Right ventricle myocardium superior (tissue), 1 donor: Measurements from ENCODE around the gene MS4A2. TPM values are rescaled to one million over a fixed set of nuclear protein-coding genes. Genes with fewer than 3 reads are reported as not detected.
"Not testable (repeated sequence)": the region's sequence is repeated elsewhere in the genome, so short reads cannot be mapped to it uniquely, and the experiment has no call there.

Experiments used
- ATAC-seq: fragments of 200-7000 bp; cut with Tn5 transposase; one replicate; pipeline ENCODE4 v1.9.1; 2020; ENCODE audit warnings: mild to moderate bottlenecking; ENCODE audit not compliant: poor library complexity
- DNase-seq: peaks from one replicate; pipeline ENCODE4 v3.0.0-alpha.2; 2020
- intact Hi-C: fragments of 100-400 bp; cut with DNase I; formaldehyde crosslinking; loops from one replicate; pipeline ENCODE4 v1.11.2; 2022
- total RNA-seq: library from RNA; stranded (reverse); fragmentation: NEBNext Ultra II Directional; extraction: Animal tissue kit (Norgen Biotek cat#: 25700); gene quantifications from one replicate; pipeline ENCODE4 v1.2.1, GENCODE V29; 2021
- donor health status: DM: no; HTN: yes; CAD: no; lungs with severe emphysema.

MS4A2 gene
- total RNA-seq, 1 donor from 2014 or later = 1.0 TPM

- ATAC-seq (no peak), DNase-seq (no peak)
- intact Hi-C loops = no loop called here
These were observed 8.7 kb downstream of the MS4A2 start for GRCh38 chr11:60097189-60097588.

GRCh38 chr11:60098508-60098907, 10.0 kb downstream of the MS4A2 start:
- intact Hi-C loops = no loop called here
- ATAC-seq (no peak), DNase-seq (no peak)

- intact Hi-C loops = no loop called here
- ATAC-seq (no peak), DNase-seq (no peak)
These were observed 12.1 kb downstream of the MS4A2 start for GRCh38 chr11:60100516-60100915.

- intact Hi-C loops, DNase-seq: not testable (repeated sequence)
These were observed 12.9 kb downstream of the MS4A2 start for GRCh38 chr11:60101368-60101767.

GRCh38 chr11:60104471-60105115, 16.1 kb downstream of the MS4A2 start:
- ATAC-seq, intact Hi-C loops, DNase-seq: not testable (repeated sequence)

More at GRCh38 chr11:60101368-60101767, 12.9 kb downstream of the MS4A2 start:
- ATAC-seq = not testable (repeated sequence)

- intact Hi-C loops, DNase-seq, ATAC-seq: not testable (repeated sequence)
These were observed 20.2 kb downstream of the MS4A2 start for GRCh38 chr11:60108631-60109030.

- intact Hi-C loops = loop anchor here (10.0 kb wide), 1 partner anchor 83 kb away; no protein-coding TSS in a partner anchor
- DNase-seq = no peak
- no peak for ATAC-seq
These were observed 23.3 kb downstream of the MS4A2 start for GRCh38 chr11:60111793-60112192.

GRCh38 chr11:60116996-60117790, 28.7 kb downstream of the MS4A2 start:
- ATAC-seq = no peak

GRCh38 chr11:60118338-60118737, 29.9 kb downstream of the MS4A2 start:
- DNase-seq = no peak
- ATAC-seq = no peak
- intact Hi-C loops = loop anchor here (10.0 kb wide), 1 partner anchor 76 kb away; no protein-coding TSS in a partner anchor

More at GRCh38 chr11:60116996-60117790, 28.7 kb downstream of the MS4A2 start:
- intact Hi-C loops = loop anchor here (10.0 kb wide), 1 partner anchor 78 kb away; no protein-coding TSS in a partner anchor
- DNase-seq = no peak

- no peak for DNase-seq
- ATAC-seq = no peak
- intact Hi-C loops = loop anchor here (10.0 kb wide), 2 partner anchors 75 to 295 kb away; no protein-coding TSS in a partner anchor
These were observed 31.2 kb downstream of the MS4A2 start for GRCh38 chr11:60119710-60120109.

- ATAC-seq (no peak), DNase-seq (no peak)
- intact Hi-C loops = loop anchor here (10.0 kb wide), 1 partner anchor 296 kb away; no protein-coding TSS in a partner anchor
These were observed 32.8 kb downstream of the MS4A2 start for GRCh38 chr11:60121264-60121663.

GRCh38 chr11:60122414-60123036, 34.1 kb downstream of the MS4A2 start:
- intact Hi-C loops = loop anchor here (10.0 kb wide), 1 partner anchor 298 kb away; no protein-coding TSS in a partner anchor
- DNase-seq (no peak), ATAC-seq (no peak)

- DNase-seq = no peak
- intact Hi-C loops = loop anchor here (10.0 kb wide), 1 partner anchor 300 kb away; no protein-coding TSS in a partner anchor
- ATAC-seq = no peak
These were observed 36.5 kb downstream of the MS4A2 start for GRCh38 chr11:60124802-60125432.

GRCh38 chr11:60125956-60126585, 37.6 kb downstream of the MS4A2 start:
- DNase-seq (no peak), ATAC-seq (no peak)
- intact Hi-C loops = loop anchor here (10.0 kb wide), 1 partner anchor 301 kb away; no protein-coding TSS in a partner anchor

- ATAC-seq = no peak
These were observed 38.9 kb downstream of the MS4A2 start for GRCh38 chr11:60127311-60127811.

GRCh38 chr11:60128376-60128775, 39.9 kb downstream of the MS4A2 start:
- intact Hi-C loops = loop anchor here (10.0 kb wide), 1 partner anchor 304 kb away; no protein-coding TSS in a partner anchor
- ATAC-seq (no peak), DNase-seq (no peak)

More at GRCh38 chr11:60127311-60127811, 38.9 kb downstream of the MS4A2 start:
- intact Hi-C loops = loop anchor here (10.0 kb wide), 1 partner anchor 303 kb away; no protein-coding TSS in a partner anchor
- DNase-seq = no peak

GRCh38 chr11:60128866-60129265, 40.4 kb downstream of the MS4A2 start:
- intact Hi-C loops = loop anchor here (10.0 kb wide), 1 partner anchor 304 kb away; no protein-coding TSS in a partner anchor
- ATAC-seq, DNase-seq: not testable (repeated sequence)
